Fibroblast of peridontal ligament (primary cell): Measurements from ENCODE around the gene ZFP3.
"Not testable (repeated sequence)": the region's sequence is repeated elsewhere in the genome, so short reads cannot be mapped to it uniquely, and the experiment has no call there.

Experiments
- DNase-seq: peaks from one replicate; pipeline ENCODE4 v3.0.0-alpha.2; 2010; ENCODE audit errors: extremely low read depth

ZFP3 gene

DNA sequence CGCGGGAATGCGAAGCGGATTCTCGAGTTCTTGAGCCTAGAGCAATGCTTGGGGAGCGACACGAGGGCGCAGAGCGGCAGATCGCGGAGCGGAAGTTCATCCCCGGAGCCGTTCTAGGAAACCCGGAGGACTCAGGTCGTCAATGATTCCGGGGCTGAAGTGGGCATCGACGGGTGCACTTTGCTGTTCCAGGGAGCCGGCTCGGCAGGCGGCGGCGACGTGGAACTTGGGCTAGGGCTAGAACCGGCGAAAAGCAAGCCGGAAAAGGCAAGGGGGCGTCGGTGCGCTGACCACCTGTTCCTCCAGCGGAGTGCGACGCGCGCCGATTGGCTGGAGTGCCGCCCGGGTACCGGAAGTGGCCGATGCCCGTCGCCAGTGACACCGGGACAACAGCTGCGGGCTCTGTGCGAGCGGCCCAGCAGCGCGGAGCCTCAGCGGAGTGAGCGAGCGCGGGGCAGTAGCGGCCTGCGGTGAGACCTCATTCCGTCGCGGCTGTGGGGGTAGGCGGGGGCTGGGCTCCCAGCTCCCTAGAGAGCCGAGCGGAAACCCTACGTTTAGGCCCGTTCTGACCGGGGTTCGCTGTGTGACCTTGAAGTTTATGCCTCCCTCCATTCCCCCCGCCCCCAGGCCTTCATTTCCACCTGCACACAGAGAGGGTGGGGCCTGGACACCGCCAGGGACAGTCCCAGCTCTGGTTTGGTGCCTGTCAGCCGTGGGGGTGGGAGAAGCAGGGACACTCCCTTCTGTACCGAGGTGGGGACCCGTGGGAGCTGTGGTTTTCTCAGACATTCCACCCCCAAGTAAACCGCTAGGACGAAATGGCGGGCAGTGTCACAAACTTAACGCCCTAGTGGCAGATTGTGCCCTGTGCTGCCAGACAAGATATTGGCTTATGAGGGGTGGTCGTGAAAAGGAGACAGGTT is at the start of gene ZFP3:
TSS of gene ZFP3 (plus strand) at position 362 of the 923 bp plus-strand sequence. CDS start 13,038 bp downstream, outside the sequence.
- DNase-seq = peak; percentile 86

DNA sequence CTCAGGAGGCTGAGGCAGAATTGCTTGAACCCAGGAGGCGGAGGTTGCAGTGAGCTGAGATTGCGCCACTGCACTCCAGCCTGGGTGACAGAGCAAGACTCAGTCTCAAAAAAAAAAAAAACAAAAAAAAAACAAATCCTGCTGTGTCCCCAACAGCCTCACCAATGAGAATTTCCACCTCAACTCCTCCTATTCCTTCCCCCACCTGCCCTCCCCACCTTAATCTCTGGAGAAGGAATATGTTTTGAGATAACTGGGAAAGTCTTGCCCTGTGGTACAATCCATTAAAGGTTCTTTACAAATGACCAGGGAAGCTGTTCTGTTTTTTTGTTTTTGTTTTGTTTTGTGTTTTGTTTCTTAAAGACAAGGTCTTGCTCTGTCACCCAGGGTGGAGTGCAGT is 48.1 kb upstream of the ZFP3 start:
- DNase-seq = not testable (repeated sequence)

DNA sequence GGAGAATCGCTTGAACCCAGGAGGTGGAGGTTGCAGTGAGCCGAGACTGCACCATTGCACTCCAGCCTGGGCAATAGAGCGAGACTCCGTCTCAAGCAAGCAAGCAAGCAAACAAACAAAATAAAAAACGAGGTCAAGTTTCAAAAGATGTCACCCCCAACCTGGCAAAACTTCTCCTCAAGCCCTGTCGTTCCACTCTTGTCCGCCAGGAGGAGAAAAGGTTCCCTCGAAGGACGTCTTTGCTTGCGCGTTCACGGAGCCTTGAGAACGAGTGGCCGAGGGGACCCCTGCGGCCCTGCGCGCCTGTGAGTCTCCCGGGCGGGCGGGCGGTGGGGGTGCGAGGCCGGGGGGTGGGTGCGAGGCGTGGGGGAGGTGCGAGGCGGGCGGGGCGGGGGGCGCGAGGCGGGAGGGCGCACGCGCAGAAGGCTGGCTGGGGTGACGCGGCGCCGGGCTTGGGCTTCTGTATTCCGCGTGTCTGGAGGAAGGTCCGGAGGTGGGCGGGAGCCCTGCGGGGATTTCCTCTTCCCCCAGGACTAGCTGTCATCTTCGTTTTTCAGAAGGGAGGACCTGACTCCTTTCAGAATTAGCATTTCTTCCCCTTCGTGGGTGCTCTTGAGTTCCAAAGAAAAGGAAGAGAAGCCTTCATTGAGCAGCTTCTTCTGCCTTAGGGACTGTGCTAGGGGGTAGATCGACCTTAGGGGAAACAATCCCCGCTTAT is 46.7 kb upstream of the ZFP3 start:
- DNase-seq = peak; percentile 74

DNA sequence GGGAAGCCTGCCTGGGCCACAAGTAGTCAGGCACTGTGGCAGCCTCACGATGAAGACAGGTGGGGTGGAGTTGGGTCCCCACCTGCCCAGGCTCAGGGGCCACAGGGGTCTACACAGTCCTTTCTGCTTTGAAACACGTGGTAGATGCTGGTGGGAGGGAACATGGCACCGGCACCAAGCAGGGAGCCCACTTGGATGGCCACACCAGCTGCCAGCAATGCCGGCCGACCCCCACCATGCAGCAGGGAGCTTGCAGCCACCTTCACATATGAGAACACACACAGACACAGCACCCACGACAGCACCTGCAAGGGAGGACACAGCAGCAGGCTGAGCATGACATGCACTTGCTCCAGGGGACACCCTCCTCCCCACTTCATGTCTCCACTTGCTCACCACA is 45.4 kb upstream of the ZFP3 start:
- no peak for DNase-seq

DNA sequence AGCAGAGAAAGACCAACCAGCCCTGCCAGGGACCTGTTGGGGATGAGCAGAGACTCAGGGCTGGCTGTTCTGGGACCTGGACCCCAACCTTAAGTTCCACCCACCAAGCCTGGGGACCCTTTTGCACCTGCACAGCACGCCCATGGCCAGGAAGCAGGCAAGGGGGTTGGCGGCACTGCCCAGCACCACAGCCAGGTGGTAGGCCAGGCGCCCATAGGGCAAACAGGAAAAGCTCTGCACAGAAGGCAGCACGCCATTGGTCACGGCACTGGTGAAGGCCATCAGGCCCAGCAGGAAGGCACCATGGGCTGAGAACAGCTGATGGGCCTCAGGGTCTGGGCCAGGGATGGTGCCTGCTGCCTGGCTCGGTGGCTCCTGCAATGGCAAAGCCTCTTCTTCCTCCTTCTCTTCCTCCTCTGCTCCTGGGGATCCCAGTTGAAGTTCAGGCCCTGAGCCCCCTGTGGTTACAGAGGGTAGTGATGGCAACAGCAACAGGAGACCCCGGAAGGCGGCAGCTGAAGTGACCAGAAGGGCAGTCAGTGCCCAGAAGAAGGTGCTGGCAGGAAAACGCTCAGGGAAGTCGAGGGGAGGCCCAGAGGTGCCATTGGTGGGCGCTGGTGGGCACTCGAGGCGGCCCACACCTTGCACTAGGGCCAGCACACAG is 44.8 kb upstream of the ZFP3 start:
- DNase-seq = no peak

DNA sequence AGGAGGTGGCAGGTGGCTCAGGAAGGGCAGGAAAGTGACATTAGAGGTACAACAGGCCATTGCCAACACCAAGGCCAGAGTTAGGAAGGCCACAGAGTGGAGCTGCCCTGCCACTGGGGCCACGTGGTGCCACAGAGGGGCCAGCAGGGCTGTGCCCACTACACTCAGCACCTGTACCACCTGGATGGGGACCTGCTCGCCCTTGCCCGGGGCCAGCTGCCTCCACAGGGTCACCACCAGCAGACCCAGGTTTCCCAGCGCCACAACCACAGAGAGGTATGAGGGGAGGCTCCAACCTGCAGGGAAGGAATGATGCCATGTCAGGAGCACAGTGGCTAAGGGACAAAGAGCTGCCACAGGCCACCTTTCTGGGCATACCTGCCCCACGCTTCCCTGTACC is 44.2 kb upstream of the ZFP3 start:
- DNase-seq = no peak

DNA sequence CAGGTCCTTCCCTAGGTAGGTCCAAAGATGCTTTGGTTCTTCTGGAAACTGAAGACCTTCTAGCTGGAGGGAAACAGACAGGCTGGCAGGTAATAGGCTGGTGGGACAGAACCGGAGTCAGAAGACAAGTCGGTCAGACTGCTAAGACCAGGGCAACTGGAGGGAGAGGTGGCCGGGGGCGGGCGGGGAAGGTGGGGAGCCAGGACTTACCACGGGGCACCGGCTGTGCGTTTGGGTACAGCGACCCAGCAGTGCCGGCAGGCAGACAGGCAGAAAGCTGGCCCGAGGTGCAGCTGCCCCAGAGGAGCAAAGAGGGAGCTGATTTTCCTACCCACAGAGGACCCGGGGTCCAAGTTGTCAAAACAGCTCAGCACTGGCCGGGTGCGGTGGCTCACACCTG is 43.6 kb upstream of the ZFP3 start:
- DNase-seq = no peak

DNA sequence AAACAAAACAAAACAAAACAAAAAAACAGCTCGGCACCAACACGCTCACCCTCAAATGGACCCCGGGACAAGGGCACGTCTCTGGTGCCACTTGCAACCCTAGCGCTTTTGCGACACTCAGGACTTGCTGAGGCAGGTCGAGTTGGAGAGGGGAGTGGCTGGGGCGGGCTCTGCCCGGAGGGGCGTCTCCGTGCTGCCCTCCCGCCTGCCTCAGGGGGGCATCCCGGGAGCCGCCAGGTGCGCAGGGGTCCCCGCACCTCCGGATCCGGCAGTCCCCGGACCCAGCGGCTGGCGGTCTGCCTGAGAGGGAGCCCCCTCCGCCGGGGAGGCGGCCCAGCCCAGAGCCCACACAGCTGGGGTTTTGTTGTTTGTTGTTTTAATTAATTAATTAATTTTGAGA is 43.0 kb upstream of the ZFP3 start, which contains the start of gene SLC52A1:
TSS of gene SLC52A1 (minus strand) at position 112 of the 400 bp plus-strand sequence. CDS start 820 bp downstream, outside the sequence.
- no peak for DNase-seq

DNA sequence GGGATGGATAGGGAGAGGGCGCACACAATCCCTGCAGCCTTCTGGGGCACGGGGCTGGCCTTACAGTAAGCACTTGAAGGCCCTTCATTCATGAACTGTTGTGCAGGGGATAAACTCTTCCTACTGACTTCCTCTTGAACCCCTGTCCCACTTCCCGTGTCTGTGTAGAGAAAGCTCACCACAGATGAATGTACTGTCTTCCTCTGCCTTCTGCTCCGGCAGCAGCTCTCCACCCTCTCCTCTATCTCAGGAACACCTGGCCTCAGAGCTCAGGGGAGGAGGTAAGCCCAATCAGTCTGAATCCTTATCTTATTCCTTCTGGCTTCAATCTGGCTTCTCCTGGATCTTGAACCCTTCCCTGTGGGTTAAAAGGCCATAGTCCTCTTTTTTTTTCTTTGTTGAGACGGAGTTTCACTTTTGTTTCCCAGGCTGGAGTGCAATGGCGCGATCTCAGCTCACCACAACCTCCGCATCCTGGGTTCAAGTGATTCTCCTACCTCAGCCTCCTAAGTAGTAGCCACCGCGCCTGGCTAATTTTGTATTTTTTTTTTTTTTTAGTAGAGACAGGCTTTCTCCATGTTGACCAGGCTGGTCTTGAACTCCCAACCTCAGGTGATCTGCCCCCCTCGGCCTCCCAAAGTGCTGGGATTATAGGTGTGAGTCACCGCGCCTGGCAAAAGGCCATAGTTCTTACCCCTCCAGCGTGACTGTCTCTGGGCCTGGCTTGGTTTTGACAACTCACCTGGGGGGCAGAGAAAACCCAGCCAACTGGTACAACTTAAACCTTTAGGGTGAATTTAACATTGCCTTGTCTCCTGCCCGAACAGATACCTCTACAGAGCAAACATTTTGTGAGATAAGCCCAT is 35.9 kb upstream of the ZFP3 start:
- no peak for DNase-seq

DNA sequence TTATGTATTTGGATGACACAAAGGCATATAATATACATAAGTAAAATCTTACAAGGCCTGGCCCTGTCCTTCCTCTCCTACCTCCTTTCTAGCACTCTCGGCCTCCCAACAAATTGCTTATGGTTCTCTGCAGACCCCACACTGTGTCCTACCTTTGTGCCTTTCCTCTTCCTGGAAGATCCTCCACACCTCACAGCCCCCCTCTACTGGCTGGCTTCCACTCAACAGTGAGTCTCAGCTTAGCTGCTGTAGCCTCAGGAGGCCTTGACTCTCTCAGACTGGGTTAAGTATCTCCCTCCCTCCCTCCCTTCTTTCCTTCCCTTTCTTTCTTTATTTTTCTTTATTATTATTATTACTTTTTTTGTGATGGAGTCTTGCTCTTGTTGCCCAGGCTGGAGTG is 34.7 kb upstream of the ZFP3 start:
- DNase-seq = no peak

DNA sequence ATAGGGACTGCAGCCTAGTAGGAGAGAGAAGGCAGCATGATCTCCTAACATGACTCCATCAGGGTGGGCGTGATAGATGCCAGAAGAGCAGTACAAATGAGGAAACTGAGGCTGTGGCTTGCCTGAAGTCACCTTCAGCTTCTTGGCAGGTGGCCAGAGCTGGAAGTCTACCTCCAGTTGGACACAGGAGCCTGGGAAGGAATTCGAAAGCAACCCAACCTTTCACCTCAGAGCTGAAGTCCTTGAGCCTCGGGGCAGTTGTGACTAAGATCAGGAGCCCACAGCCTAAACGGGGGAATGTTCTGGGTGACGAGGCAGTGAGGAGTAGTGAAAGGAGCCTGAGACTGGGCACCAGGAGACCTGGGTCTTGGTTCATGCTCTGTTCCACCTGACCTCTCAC is 33.6 kb upstream of the ZFP3 start:
- DNase-seq = no peak

DNA sequence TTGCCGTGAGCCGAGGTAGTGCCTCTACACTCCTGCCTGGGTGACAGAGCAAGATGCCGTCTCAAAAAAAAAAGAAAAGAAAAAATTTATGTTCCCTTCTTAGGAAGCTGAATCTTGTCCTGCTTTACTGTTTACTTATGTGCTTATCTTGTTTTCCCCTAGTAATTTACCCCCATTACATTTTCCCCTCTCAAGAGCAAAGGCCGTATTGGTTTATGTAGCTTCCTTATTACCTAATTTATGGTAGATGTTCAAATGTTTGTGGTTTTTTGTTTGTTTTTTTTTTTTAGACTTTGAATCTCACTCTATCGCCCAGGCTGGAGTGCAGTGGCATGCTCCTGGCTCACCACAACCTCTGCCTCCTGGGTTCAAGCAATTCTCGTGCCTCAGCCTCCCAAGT is 32.8 kb upstream of the ZFP3 start:
- DNase-seq = no peak

DNA sequence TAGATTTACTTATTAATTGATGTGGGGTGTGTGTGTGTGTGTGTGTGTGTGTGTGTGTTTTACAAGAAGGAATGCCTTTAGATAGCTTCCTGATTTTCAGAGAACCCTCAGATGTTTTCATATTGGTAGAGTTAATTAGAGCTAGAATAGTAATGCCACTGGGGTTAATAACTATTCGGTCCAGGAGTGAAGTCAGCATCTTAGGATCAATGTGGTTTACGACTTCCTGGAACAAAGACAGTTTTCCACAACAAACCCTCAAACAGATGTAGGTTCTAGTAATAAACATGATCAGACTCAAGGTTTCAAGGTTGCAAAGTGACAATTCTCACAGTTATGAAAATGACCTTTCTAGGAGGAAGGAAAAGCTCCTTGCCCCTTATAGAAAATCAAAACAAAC is 30.8 kb upstream of the ZFP3 start:
- no peak for DNase-seq

DNA sequence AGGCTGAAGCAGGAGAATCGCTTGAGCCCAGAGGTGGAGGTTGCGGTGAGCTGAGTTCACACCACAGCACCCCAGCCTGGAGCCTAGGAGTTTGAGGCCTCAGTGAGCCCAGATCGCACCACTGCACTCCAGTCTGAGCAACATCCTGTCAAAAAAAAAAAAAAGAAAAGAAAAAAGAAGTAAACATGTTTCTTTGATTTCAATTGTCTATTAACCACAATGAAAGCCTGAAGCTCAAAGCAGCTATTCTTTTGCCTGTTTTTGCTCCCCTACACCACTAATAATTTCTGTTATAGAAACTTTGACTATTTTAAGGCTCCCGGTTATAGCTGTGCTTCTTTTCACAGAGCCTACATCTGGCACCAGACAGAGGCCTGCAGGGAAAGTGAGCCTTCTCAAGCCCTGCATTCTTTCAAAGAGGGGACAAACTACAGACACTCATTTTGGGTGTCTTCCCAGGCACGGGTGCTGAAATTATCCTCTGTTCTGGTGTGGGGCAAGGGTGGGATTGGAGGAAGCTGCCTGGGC is 28.9 kb upstream of the ZFP3 start:
- DNase-seq = no peak

DNA sequence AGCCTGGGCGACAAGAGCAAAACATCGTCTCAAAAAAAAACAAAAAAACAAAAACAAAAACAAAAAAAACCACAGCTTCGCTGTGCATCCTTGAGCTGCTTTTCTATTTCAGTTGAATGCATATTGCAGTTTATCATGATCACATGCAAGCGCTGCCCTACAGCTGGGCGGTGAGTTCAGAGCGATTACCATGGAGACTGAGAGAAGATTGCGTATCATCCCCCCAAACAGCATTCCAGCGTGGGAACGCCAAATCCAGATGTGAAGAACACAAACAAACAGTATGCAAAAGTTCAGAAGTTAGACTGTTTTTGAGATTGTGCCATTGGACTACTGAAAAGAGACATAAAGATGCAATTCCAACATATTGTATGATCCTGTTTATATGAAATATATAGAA is 28.0 kb upstream of the ZFP3 start:
- DNase-seq = peak; percentile 60

DNA sequence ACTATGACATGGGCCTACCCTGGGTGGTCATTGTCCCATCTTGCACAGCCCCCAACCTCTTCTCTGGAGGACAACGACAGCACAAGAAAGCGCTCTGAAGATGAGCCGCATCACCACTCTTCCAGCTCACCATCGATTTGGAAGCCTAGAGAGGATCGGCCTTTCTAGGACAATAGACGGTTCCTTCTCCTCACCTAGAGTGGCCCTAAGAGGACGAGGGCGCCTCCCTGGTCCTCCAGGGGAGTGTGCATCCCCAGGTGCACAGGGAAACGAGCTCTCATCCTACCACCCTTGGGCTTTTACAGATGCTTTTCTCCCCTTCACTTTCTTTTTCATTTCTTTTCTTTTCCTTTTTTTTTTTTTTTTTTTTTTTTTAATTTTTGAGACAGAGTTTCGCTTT is 22.7 kb upstream of the ZFP3 start:
- DNase-seq = no peak

DNA sequence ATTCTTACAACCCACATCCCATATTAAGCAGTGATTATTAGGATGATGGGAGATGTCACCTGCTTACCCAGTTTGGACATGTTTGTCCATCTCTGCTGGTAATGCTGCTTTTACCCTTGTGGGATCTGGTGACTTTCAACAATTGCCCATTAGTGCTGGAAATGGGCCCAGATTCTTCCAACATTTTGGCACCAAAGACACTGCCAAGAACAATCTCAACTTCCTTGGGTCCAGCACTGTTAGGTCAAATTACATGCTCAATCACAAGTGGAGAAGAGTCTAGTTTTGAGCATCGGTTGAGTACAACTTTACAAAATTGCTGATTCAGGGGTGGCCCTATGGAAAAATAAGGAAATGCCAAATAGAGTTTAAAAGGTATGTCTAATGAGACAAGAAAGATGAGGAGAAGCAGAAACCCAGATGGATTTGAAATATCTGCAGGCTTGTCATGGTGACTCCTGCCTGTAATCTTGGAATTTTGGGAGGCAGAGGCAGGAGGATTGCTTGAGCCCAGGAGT is 13.0 kb upstream of the ZFP3 start:
- DNase-seq = peak; percentile 27

DNA sequence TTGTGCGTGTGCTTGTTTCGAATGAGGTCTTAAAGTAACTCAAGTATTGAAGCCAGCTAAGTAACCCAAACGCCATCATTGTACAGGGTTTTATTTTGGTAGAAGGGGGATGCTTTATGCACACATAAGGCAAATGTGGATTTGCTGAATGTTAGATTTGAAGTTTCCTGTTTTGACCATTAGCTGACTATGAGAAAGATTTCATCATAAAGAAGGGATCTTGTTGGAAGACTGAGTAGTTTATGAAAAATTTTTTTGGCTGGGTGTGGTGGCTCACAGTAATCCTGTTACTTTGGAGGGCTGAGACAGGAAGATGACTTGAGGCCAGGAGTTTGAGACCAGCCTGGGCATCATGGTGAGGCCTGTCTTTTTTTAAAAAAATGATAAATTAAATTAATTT is 10.0 kb upstream of the ZFP3 start:
- no peak for DNase-seq

DNA sequence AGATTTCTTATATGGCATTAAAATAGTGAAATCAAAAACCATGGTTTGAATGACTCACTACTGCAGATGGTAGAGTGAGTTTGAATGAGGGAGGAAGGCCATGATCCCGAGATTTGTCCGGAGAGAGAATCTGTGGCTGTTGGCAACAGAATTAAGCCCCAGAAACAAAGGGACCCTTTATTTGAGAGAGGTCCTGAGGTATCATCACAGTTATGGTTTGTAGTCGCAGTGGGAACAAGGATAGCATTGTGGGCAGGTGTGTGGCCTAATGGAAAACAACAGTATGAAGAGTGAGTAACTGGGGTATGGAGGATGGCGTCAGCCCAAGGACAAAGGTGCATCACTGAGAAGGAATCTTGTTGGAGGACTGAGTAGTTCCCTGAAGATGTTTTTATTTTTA is 8.5 kb upstream of the ZFP3 start:
- no peak for DNase-seq

DNA sequence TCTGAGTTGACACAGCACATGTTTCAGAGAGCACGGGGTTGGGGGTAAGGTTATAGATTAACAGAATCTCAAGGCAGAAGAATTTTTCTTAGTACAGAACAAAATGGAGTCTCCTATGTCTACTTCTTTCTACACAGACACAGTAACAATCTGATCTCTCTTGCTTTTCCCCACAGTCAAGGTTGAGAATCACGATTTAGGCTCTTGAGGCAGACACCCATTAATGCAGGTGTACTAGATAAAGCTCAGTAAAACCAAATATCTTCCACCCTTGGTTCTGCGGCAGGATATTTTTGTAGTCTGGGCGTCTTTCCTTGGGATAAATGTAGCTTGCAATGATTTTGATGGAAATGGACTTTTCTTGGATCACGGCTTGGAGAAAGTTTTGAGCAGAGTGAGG is 2.8 kb upstream of the ZFP3 start:
- not testable (repeated sequence) for DNase-seq

DNA sequence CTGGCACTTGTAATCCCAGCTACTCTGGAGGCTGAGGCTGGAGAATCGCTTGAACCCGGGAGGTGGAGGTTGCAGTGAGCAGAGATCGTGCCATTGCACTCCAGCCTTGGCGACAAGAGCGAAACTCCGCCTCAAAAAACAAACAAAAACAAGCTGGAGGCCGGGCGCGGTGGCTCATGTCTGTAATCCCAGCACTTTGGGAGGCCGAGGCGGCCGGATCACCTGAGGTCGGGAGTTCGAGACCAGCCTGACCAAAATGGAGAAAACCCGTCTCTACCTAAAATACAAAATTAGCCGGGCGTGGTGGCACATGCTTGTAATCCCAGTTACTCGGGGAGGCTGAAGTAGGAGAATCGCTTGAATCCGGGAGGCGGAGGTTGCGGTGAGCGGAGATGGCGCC is 992 bp upstream of the ZFP3 start:
- DNase-seq = not testable (repeated sequence)
